GM20000 (cell line): ENCODE data around the gene TCEANC.

ENCODE experiments used
- DNase-seq: peaks from one replicate; pipeline ENCODE4 v3.0.0; 2012; ENCODE audit warnings: low spot score
- TF ChIP-seq, protein P1 (sequence below): IDR thresholded peaks from 2 replicates; pipeline ENCODE4 v1.5.1; 2012; ENCODE audit warnings: mild to moderate bottlenecking, control low read depth; ENCODE audit errors: extremely low read depth, missing control alignments

Gene TCEANC, protein sequence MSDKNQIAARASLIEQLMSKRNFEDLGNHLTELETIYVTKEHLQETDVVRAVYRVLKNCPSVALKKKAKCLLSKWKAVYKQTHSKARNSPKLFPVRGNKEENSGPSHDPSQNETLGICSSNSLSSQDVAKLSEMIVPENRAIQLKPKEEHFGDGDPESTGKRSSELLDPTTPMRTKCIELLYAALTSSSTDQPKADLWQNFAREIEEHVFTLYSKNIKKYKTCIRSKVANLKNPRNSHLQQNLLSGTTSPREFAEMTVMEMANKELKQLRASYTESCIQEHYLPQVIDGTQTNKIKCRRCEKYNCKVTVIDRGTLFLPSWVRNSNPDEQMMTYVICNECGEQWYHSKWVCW

DNA sequence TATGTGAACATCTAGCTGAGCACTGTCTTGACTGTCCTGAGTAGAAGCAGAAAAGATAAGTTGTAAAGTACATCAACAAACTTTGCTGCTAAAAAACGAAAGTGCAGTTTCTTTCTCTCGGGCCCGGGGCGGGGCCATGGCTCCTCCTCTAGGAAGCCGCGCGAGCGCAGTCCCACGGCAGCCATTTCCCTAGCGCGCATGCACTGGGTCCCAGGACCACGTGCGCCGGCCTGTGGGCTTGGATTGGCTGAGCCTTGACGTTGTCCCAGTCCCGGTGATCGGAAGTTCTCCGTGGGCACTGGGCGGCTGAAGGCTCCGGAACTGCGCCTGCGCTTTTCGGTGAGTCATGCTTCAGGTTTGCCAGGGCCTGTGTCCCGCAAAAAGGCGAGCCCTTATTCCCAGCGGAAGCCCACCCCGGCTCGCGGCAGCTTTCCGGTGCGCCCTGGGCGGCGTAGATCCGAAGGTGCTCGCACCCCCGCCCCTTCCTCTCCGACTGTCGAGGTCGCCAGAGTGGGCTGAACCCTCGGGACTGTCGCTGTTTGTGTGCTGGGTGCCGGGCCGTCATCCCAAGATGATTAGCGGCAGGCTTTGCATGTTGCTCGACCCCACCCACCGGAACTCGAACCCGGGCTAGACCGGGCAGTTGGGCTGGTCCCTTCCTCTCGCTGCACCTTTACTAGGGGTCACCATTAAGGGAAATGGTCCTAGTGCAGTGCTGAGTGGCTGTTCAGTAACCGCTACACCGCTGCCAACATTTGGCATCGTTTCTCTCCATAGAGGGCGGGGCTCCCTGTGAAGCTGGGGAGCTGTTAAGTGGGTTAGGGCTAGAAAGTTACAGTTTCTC lies at the start of gene TCEANC:
Gene TCEANC, plus strand, starts transcription at position 292 of the 844 bp plus-strand sequence. CDS start 9,368 bp downstream, outside the sequence.
- peak; percentile 79 for DNase-seq
- TF ChIP-seq, protein P1, sequence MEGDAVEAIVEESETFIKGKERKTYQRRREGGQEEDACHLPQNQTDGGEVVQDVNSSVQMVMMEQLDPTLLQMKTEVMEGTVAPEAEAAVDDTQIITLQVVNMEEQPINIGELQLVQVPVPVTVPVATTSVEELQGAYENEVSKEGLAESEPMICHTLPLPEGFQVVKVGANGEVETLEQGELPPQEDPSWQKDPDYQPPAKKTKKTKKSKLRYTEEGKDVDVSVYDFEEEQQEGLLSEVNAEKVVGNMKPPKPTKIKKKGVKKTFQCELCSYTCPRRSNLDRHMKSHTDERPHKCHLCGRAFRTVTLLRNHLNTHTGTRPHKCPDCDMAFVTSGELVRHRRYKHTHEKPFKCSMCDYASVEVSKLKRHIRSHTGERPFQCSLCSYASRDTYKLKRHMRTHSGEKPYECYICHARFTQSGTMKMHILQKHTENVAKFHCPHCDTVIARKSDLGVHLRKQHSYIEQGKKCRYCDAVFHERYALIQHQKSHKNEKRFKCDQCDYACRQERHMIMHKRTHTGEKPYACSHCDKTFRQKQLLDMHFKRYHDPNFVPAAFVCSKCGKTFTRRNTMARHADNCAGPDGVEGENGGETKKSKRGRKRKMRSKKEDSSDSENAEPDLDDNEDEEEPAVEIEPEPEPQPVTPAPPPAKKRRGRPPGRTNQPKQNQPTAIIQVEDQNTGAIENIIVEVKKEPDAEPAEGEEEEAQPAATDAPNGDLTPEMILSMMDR: no peak

DNA sequence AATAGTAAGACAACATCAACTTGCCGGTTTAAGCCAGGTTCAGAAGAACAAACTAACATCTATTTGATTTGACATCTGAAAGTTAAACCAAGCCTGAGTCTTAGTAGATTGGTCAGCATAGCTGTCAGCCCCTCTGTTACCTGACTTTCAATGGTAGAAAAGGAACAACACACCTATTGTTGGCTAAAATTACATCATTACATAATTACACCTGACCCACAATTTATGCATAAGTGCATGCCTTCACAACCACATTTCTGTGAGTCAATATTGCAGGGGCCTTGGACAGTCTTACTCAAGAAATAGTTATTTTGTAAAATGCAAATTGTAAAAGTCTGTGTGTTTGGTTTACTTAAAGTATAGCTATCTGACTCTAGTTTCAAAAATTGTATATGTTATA lies 47.3 kb upstream of the TCEANC start:
- DNase-seq: no peak
- TF ChIP-seq, protein P1: no peak

DNA sequence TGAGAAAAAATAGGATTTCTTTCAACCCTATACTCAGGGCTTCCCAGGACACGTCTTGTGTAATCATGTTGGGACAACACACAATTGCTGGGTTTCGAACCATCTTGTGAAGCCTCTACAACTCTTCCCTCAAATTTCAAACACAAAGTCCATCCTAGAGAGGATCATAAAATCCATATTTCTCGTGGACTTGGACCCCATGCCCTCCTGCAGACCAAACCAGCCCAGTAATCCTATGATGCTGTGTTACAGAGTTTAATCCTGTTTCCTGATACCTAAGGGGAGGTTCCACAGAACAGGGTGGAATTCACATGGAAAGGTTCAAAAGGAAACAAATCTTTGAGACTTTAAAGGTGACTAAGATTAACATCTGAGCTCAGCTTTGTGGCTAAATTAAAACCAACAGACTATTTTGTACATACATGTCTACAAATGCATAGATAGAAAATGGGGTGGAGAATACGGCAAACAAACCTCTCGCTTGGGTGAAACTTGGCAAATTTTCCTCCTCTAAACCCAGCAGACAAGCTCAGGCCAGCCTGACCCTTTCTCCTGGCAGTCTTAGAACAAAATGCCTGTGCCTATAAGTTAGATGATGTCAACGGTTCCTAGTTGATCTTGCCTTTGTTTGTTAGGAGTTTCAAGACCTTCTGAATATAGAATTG lies 45.5 kb upstream of the TCEANC start:
- no peak for DNase-seq
- TF ChIP-seq, protein P1: no peak

DNA sequence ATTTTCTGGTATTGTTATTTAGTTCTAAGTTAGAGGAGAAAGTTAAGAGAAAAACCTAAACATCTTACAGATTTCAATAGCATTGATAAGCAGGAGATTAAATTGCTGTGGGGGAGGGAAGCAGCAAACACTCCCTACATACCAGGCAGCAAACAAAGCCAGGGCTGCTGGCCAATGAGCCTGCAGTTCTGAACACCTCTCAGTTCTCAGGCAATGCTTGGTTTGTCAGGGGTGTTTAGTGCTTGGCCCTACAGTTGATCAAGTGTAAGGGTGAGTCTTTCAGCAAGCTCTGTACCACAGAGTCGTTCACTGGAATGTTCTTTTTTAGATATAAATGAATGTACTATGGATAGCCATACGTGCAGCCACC lies 45.0 kb upstream of the TCEANC start:
- TF ChIP-seq, protein P1: no peak
- no peak for DNase-seq

DNA sequence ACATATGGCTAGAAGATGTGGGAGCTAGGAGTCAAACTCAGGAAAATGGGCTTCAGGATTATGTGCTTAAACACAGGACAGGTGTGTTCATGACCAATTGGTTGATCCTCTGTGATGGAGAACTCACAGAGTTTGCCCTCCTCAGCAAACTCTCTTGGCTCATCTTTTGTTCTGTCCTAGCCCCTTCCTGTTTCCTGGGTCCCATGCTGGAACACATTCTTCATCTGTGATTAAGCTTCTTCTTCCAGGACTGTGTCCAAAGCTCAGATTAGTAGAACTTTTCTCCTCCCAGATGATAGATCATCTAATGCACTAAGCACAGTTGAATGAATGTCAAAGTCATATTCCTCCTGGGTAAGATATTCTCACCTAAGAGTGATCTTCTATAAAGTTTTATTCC lies 38.8 kb upstream of the TCEANC start:
- no peak for DNase-seq
- TF ChIP-seq, protein P1: no peak

DNA sequence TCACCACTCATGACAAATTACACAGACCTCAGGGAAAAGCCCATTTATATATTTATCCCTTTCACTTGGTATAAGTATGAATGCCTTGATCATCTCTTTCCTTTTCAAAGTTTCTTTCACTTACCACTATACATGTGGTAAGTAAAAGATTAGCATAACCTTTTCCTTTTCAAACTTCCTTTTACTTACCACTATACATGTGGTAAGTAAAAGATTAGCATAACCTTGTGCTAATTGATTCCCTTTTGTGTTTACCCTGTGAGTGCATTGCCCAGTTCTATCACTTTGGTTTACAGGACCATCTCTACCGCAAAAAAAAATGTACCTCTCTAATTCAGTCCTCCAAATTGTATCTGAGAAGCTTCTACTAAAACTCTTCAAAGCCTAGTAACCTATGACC lies 32.7 kb upstream of the TCEANC start:
- TF ChIP-seq, protein P1: no peak
- no peak for DNase-seq

DNA sequence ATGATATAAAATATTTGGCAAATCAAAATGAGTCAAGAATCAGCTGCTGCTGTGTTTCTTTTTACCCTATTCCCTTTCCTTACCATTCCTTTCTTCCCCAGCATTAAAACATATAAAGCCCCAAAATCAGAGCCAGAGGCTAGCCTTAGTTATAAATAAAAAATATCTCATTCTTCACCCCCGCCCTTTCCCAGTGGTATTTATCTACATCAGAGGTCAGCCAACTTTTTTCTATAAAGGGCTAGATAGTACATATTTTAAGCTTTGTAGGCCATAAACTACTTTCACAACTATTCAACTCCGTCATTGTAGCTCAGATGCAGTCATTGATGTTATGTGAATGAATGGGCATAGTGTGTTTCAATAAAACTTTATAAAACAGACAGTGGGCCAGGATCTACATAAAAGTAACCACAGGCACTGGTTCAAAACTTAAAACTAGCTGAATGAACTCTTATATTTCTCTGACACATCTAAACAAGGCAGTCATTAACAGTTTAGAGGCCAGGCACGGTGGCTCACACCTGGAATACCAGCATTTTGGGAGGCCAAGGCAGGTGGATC lies 30.5 kb upstream of the TCEANC start:
- TF ChIP-seq, protein P1: no peak
- no peak for DNase-seq
